Lower leg skin (tissue), 4 donors: ENCODE results near the gene CDH15. TPM values are rescaled to one million over a fixed set of nuclear protein-coding genes. Genes with fewer than 3 reads are reported as not detected.

Source experiments
- DNase-seq, 2 donors: peaks; one replicate each; pipeline ENCODE4 v3.0.0-alpha.2; 2019; ENCODE audit warnings: low spot score in 2 of 2
- H3K4me3 ChIP-seq: fragments of 200-600 bp; sonication (generic); 2 replicates; pipeline ENCODE4 v1.5.1; 2017; ENCODE audit warnings: mild to moderate bottlenecking, low read depth; ENCODE audit not compliant: poor library complexity, severe bottlenecking
- CTCF ChIP-seq, 3 donors: fragments of 450-650 bp; IDR thresholded peaks; one replicate each; pipeline ENCODE4 v1.5.1; 2016; ENCODE audit warnings: antibody characterized with exemption in 3 of 3, mild to moderate bottlenecking in 3 of 3, moderate library complexity in 2 of 3
- POLR2A ChIP-seq, 2 donors: fragments of 450-650 bp; IDR thresholded peaks; one replicate each; pipeline ENCODE4 v1.6.1; 2016 to 2017; ENCODE audit warnings: antibody characterized with exemption in 2 of 2, mild to moderate bottlenecking in 1 of 2, moderate library complexity in 1 of 2
- WGBS, 2 donors: methylation state at CpG; one replicate each; pipeline ENCODE4 v1.1.5; 2018; 5-methylcytosine and 5-hydroxymethylcytosine counted together
- intact Hi-C: fragments of 100-400 bp; cut with DNase I; formaldehyde crosslinking; loops from one replicate; pipeline ENCODE4 v1.15.0; 2023; ENCODE audit warnings: low total_unique reads
- total RNA-seq, 4 donors: library from RNA; depleted of rRNA; stranded (reverse); fragments of >200 nt; gene quantifications; one replicate each; pipeline ENCODE4 v1.1.0, GENCODE V29; 2016

Gene CDH15
- total RNA-seq, 4 donors from 2014 or later = not detected

DNA sequence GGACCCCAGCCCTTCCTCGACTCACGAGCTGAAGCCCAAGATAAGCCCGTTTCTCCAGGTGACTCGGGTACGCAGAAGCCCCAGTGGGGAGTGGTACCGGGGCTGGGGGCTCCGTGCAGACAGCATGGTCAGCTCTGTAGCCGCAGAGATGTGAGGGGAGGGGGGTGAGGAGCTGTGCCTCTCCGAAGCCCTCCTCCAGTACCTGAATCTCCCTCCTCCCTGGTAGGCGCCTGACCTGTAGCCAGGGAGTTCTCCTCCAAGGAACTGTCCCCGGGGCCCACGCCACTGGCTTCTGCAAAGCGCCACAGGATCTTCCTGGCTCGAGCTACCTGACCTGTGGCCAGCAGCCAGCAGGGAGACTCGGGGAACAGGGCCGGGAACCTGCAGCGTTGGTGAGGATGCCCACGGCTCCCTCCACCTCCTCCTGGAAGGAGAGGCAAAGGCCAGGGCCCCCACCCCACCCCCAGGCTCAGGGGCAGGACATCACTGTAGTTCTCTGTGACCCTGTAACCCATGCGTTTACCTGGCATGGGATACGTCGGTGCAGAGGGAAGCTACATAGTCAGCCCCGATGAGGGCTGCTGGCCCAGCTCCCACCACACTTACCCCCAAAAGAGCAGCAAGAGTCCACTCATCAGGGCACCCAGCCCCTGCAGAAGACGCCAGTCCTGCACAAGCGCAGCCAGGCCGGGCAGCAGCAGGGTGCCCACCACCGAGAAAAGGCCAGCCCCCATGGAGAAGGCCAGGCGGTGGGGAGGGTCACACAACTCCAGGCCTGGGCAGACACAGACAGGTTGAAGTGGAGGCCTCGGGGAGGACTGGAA is 27.1 kb downstream of the CDH15 start:
- DNase-seq = no peak
- TF ChIP-seq POLR2A (IDR thresholded peaks at IDR 0.05) = no peak
- no peak for TF ChIP-seq CTCF (IDR thresholded peaks at IDR 0.05)
- H3K4me3 ChIP-seq = no peak overlapping the region
- 76% methylated on average over 19 to 26 of the region's 28 CpGs for WGBS, 2 donors
- intact Hi-C loops = no loop called here

DNA sequence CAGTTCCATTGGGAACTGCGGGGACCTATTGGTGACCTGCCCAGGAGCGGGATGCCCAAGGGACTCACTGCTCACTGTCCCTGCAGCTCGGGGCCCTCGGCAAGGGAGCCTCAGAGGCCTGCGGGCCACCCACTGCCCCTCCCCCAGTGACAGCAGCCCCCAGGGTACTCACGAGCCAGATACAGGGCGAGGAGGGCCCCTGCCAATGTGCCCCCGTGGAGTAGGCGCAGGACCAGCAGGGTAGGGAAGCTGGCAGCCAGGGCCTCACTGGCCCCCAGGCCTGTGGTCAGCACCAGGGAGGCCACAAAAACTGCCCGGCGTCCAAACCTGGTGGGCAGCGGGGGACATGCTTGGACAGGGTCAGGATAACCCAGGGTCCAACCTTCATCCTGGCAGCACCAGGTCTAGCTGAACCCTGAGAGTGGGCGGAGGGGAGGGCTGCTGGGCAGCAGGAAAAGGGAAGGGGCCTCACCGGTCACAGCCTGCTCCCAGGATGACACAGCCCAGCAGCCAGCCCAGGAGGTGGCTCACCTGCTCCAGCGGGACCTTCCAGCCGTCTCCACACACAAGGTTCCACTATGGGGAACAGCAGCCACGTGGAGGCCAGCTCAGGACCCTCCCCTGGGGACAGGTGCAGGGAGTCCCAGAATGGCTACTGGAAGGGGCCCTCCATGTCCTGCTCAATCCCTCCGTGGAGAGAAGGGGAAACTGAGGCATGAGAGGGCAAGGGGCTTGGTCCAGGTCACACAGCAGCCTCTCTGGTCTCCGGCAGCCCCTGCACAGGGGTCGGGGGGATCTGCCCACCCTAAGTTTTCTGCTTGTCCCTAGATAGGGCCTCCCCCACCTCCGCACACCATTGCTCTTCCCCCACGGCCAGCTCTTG is 27.9 kb downstream of the CDH15 start:
- TF ChIP-seq POLR2A (IDR thresholded peaks at IDR 0.05) (no peak), CTCF (IDR thresholded peaks at IDR 0.05) (no peak)
- no peak for DNase-seq
- intact Hi-C loops = no loop called here
- 67 to 73% methylated on average over 13 to 15 of the region's 22 CpGs for WGBS, 2 donors
- H3K4me3 ChIP-seq = no peak overlapping the region

- WGBS, 2 donors = 12 to 17% methylated on average over 26 to 28 of the region's 28 CpGs
- TF ChIP-seq POLR2A (IDR thresholded peaks at IDR 0.05) (no peak), CTCF (IDR thresholded peaks at IDR 0.05) (no peak)
- DNase-seq = no peak
- no peak within 1 kb of the TSS for H3K4me3 ChIP-seq
- intact Hi-C loops = no loop called here
Observed at GRCh38 chr16:89200124-89200849, 28.7 kb downstream of the CDH15 start, which contains the start of gene SLC22A31. Gene SLC22A31 (minus strand): TSS chr16:89200537. CDS start chr16:89200501, 36 bp downstream.

DNA sequence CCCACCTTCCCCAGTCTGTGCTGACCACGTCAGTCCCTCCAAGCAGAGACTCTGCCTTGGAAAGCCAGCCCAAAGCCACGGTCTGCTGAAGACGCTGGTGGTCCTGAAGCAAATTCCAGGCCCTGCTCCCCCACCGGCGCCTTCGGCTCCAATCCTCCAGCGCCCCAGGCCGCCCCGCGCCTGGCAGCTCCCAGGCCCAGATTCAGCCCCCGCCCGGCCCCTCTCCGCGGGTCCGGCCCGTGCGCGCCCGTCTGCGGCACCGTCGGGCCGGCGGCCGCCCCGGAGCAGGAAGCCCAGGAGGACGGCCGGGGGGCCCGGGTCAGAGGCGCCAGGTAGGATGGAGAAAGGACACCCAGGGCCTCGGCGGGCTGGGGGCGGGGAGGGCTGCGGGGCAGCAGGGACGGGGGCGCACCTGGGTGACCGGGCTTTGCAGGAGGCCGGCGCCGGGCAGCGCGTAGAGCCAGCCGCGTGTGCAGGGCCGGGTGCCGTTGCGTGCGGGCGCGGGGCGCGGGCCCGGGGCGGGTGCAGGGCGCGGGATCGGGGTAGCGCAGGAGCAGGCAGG is 29.4 kb downstream of the CDH15 start:
- WGBS, 2 donors = 0 to 7% methylated on average over 6 to 20 of the region's 58 CpGs
- no peak overlapping the region for H3K4me3 ChIP-seq
- DNase-seq = no peak
- intact Hi-C loops = no loop called here
- TF ChIP-seq CTCF (IDR thresholded peaks at IDR 0.05) (no peak), POLR2A (IDR thresholded peaks at IDR 0.05) (no peak)
